ENCODE data around the gene SPARC.

Gene SPARC

GRCh38 chr5:151651997-151652645 lies 34.6 kb downstream of the SPARC start:
- H3K4me1 ChIP-seq (ENCODE audit: control extremely low read depth in 1 of 4, control insufficient read depth in 4 of 4, insufficient read depth in 4 of 4, low read length in 3 of 4) = no peaks in the 10 kb centered on the region
- WGBS (ENCODE audit: insufficient coverage) = 0% methylated on average over 2 of the region's 6 CpGs
- peak; percentile 68 to 79 (median 70) for DNase-seq
- H3K36me3 ChIP-seq (ENCODE audit: control insufficient read depth in 4 of 4, insufficient read depth in 4 of 4, low read length in 3 of 4) = no peaks in the 10 kb centered on the region
- POLR2A ChIA-PET = interaction anchor here (0.8 kb wide), 1 partner anchor 19 kb away, joined by 3 read pairs; no protein-coding TSS in a partner anchor
- no peaks in the 10 kb centered on the region for H3K9me3 ChIP-seq (ENCODE audit: control extremely low read depth in 1 of 5, control insufficient read depth in 4 of 5, insufficient read depth in 2 of 5, low read depth in 1 of 5, low read length in 4 of 5)
- no peak overlapping the region for H3K4me3 ChIP-seq (ENCODE audit: control insufficient read depth in 1 of 7, extremely low read depth in 1 of 7, insufficient read depth in 4 of 7, low read depth in 2 of 7, low read length in 6 of 7)
- no peaks in the 10 kb centered on the region for H3K27me3 ChIP-seq (replicated peaks in 2 of 5; ENCODE audit: control insufficient read depth in 4 of 5, insufficient read depth in 5 of 5, low read length in 4 of 5)
- CTCF ChIA-PET = interaction anchor here (0.7 to 8.0 kb wide), 31 partner anchors 9 to 527 kb away, joined by 3 to 67 read pairs (median 5); partner anchors contain the start of genes G3BP1 and SLC36A1
- H3K27ac ChIP-seq (ENCODE audit: insufficient read depth in 1 of 2, low read depth in 1 of 2, low read length in 2 of 2, poor library complexity in 1 of 2, severe bottlenecking in 2 of 2) = no peak overlapping the region

- Histone ChIP-seq H3K36me3 (ENCODE audit: control insufficient read depth in 4 of 4, insufficient read depth in 4 of 4, low read length in 3 of 4) (no peaks in the 10 kb centered on the region), H3K27ac (ENCODE audit: insufficient read depth in 1 of 2, low read depth in 1 of 2, low read length in 2 of 2, poor library complexity in 1 of 2, severe bottlenecking in 2 of 2) (no peak overlapping the region), H3K4me1 (ENCODE audit: control extremely low read depth in 1 of 4, control insufficient read depth in 4 of 4, insufficient read depth in 4 of 4, low read length in 3 of 4) (no peaks in the 10 kb centered on the region), H3K9me3 (ENCODE audit: control extremely low read depth in 1 of 5, control insufficient read depth in 4 of 5, insufficient read depth in 2 of 5, low read depth in 1 of 5, low read length in 4 of 5) (no peaks in the 10 kb centered on the region), H3K4me3 (ENCODE audit: control insufficient read depth in 1 of 7, extremely low read depth in 1 of 7, insufficient read depth in 4 of 7, low read depth in 2 of 7, low read length in 6 of 7) (no peak overlapping the region), H3K27me3 (replicated peaks in 2 of 5; ENCODE audit: control insufficient read depth in 4 of 5, insufficient read depth in 5 of 5, low read length in 4 of 5) (no peaks in the 10 kb centered on the region)
- CTCF ChIA-PET = interaction anchor here (1.2 to 8.0 kb wide), 5 partner anchors 9 to 523 kb away, joined by 4 to 67 read pairs (median 6); partner anchors contain the start of gene SLC36A1
- POLR2A ChIA-PET = no interaction called here
- WGBS (ENCODE audit: insufficient coverage) = 98% methylated on average over 7 of the region's 7 CpGs
- DNase-seq = no peak
These were observed 37.7 kb downstream of the SPARC start for GRCh38 chr5:151648988-151649387.

- no peak overlapping the region for H3K27ac ChIP-seq (ENCODE audit: insufficient read depth in 1 of 2, low read depth in 1 of 2, low read length in 2 of 2, poor library complexity in 1 of 2, severe bottlenecking in 2 of 2)
- no peaks in the 10 kb centered on the region for H3K9me3 ChIP-seq (ENCODE audit: control extremely low read depth in 1 of 5, control insufficient read depth in 4 of 5, insufficient read depth in 2 of 5, low read depth in 1 of 5, low read length in 4 of 5)
- ChIA-PET CTCF (interaction anchor here (0.6 to 8.0 kb wide), 8 partner anchors 9 to 522 kb away, joined by 3 to 67 read pairs (median 4); partner anchors contain the start of gene SLC36A1), POLR2A (interaction anchor here (0.6 kb wide), 1 partner anchor 13 kb away, joined by 3 read pairs; no protein-coding TSS in a partner anchor)
- WGBS (ENCODE audit: insufficient coverage) = 90% methylated on average over 2 of the region's 2 CpGs
- H3K4me1 ChIP-seq (ENCODE audit: control extremely low read depth in 1 of 4, control insufficient read depth in 4 of 4, insufficient read depth in 4 of 4, low read length in 3 of 4) = no peaks in the 10 kb centered on the region
- no peaks in the 10 kb centered on the region for H3K36me3 ChIP-seq (ENCODE audit: control insufficient read depth in 4 of 4, insufficient read depth in 4 of 4, low read length in 3 of 4)
- H3K4me3 ChIP-seq (ENCODE audit: control insufficient read depth in 1 of 7, extremely low read depth in 1 of 7, insufficient read depth in 4 of 7, low read depth in 2 of 7, low read length in 6 of 7) = no peak overlapping the region
- no peaks in the 10 kb centered on the region for H3K27me3 ChIP-seq (replicated peaks in 2 of 5; ENCODE audit: control insufficient read depth in 4 of 5, insufficient read depth in 5 of 5, low read length in 4 of 5)
- DNase-seq = no peak
These were observed 38.6 kb downstream of the SPARC start for GRCh38 chr5:151648089-151648488.

- Histone ChIP-seq H3K4me3 (ENCODE audit: control insufficient read depth in 1 of 7, extremely low read depth in 1 of 7, insufficient read depth in 4 of 7, low read depth in 2 of 7, low read length in 6 of 7) (no peak overlapping the region), H3K9me3 (ENCODE audit: control extremely low read depth in 1 of 5, control insufficient read depth in 4 of 5, insufficient read depth in 2 of 5, low read depth in 1 of 5, low read length in 4 of 5) (no peaks in the 10 kb centered on the region), H3K27me3 (replicated peaks in 2 of 5; ENCODE audit: control insufficient read depth in 4 of 5, insufficient read depth in 5 of 5, low read length in 4 of 5) (no peaks in the 10 kb centered on the region), H3K36me3 (ENCODE audit: control insufficient read depth in 4 of 4, insufficient read depth in 4 of 4, low read length in 3 of 4) (no peaks in the 10 kb centered on the region), H3K27ac (ENCODE audit: insufficient read depth in 1 of 2, low read depth in 1 of 2, low read length in 2 of 2, poor library complexity in 1 of 2, severe bottlenecking in 2 of 2) (no peak overlapping the region), H3K4me1 (ENCODE audit: control extremely low read depth in 1 of 4, control insufficient read depth in 4 of 4, insufficient read depth in 4 of 4, low read length in 3 of 4) (no peaks in the 10 kb centered on the region)
- WGBS (ENCODE audit: insufficient coverage) = 65% methylated on average over 2 of the region's 5 CpGs
- ChIA-PET POLR2A (no interaction called here), CTCF (interaction anchor here (1.5 to 8.0 kb wide), 5 partner anchors 10 to 522 kb away, joined by 3 to 67 read pairs (median 4); no protein-coding TSS in a partner anchor)
- peak in 2 of 3 donors; percentile 55 to 65 for DNase-seq
These were observed 39.3 kb downstream of the SPARC start for GRCh38 chr5:151647320-151647861.

GRCh38 chr5:151646334-151646733 lies 40.4 kb downstream of the SPARC start:
- Histone ChIP-seq H3K36me3 (ENCODE audit: control insufficient read depth in 4 of 4, insufficient read depth in 4 of 4, low read length in 3 of 4) (no peaks in the 10 kb centered on the region), H3K27ac (ENCODE audit: insufficient read depth in 1 of 2, low read depth in 1 of 2, low read length in 2 of 2, poor library complexity in 1 of 2, severe bottlenecking in 2 of 2) (no peak overlapping the region), H3K4me3 (ENCODE audit: control insufficient read depth in 1 of 7, extremely low read depth in 1 of 7, insufficient read depth in 4 of 7, low read depth in 2 of 7, low read length in 6 of 7) (no peak overlapping the region), H3K27me3 (replicated peaks in 2 of 5; ENCODE audit: control insufficient read depth in 4 of 5, insufficient read depth in 5 of 5, low read length in 4 of 5) (no peaks in the 10 kb centered on the region), H3K4me1 (ENCODE audit: control extremely low read depth in 1 of 4, control insufficient read depth in 4 of 4, insufficient read depth in 4 of 4, low read length in 3 of 4) (peaks cover 0 to under 1% (median 0%) of the 10 kb centered on the region in 4 experiments), H3K9me3 (ENCODE audit: control extremely low read depth in 1 of 5, control insufficient read depth in 4 of 5, insufficient read depth in 2 of 5, low read depth in 1 of 5, low read length in 4 of 5) (no peaks in the 10 kb centered on the region)
- ChIA-PET CTCF (interaction anchor here (0.8 to 1.5 kb wide), 4 partner anchors 8 to 12 kb away, joined by 3 to 4 read pairs (median 4); no protein-coding TSS in a partner anchor), POLR2A (no interaction called here)
- DNase-seq = no peak
- no CpG with 5 or more reads among the region's 5 CpGs for WGBS (ENCODE audit: insufficient coverage)

GRCh38 chr5:151643388-151643787 lies 43.3 kb downstream of the SPARC start:
- Histone ChIP-seq H3K9me3 (ENCODE audit: control extremely low read depth in 1 of 5, control insufficient read depth in 4 of 5, insufficient read depth in 2 of 5, low read depth in 1 of 5, low read length in 4 of 5) (no peaks in the 10 kb centered on the region), H3K27me3 (replicated peaks in 2 of 5; ENCODE audit: control insufficient read depth in 4 of 5, insufficient read depth in 5 of 5, low read length in 4 of 5) (no peaks in the 10 kb centered on the region), H3K4me3 (ENCODE audit: control insufficient read depth in 1 of 7, extremely low read depth in 1 of 7, insufficient read depth in 4 of 7, low read depth in 2 of 7, low read length in 6 of 7) (no peak overlapping the region), H3K36me3 (ENCODE audit: control insufficient read depth in 4 of 4, insufficient read depth in 4 of 4, low read length in 3 of 4) (no peaks in the 10 kb centered on the region), H3K27ac (ENCODE audit: insufficient read depth in 1 of 2, low read depth in 1 of 2, low read length in 2 of 2, poor library complexity in 1 of 2, severe bottlenecking in 2 of 2) (no peak overlapping the region), H3K4me1 (ENCODE audit: control extremely low read depth in 1 of 4, control insufficient read depth in 4 of 4, insufficient read depth in 4 of 4, low read length in 3 of 4) (peaks cover 0 to 11% (median 6%) of the 10 kb centered on the region in 4 experiments)
- WGBS (ENCODE audit: insufficient coverage) = 100% methylated on average over 4 of the region's 6 CpGs
- ChIA-PET POLR2A (no interaction called here), CTCF (interaction anchor here (1.5 kb wide), 1 partner anchor 26 kb away, joined by 3 read pairs; no protein-coding TSS in a partner anchor)
- no peak for DNase-seq

Measured in common myeloid progenitor, CD34-positive (primary cell).